ENCODE measurements around the gene PRKCD. TPM values are rescaled to one million over a fixed set of nuclear protein-coding genes. Genes with fewer than 3 reads are reported as not detected.

PRKCD gene
- total RNA-seq, 1 donor from 2014 or later = 10.6 TPM

DNA sequence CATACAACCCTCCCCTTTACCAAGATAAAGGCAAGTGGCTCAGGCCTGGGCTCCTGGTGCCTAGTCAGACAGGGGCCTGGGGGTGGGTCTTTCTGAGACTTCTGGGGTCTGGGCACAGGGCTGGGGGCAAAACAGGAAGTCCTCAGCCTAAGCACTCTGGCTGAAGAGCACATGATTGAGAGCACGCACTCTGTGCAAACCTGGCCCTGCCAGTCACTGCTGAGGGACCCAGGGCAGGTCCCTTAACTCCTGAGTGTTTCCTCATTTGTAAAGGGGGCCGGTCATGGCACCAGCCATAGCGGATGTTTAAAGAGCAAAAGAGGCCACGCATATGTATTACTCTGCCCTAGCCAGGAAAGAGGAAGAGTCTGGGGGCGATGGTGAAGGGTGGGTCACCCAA, 78.8 kb downstream of the PRKCD start:
- no peak for DNase-seq (ENCODE audit: low spot score)
- intact Hi-C loops (cut with DNase I) = no loop called here

DNA sequence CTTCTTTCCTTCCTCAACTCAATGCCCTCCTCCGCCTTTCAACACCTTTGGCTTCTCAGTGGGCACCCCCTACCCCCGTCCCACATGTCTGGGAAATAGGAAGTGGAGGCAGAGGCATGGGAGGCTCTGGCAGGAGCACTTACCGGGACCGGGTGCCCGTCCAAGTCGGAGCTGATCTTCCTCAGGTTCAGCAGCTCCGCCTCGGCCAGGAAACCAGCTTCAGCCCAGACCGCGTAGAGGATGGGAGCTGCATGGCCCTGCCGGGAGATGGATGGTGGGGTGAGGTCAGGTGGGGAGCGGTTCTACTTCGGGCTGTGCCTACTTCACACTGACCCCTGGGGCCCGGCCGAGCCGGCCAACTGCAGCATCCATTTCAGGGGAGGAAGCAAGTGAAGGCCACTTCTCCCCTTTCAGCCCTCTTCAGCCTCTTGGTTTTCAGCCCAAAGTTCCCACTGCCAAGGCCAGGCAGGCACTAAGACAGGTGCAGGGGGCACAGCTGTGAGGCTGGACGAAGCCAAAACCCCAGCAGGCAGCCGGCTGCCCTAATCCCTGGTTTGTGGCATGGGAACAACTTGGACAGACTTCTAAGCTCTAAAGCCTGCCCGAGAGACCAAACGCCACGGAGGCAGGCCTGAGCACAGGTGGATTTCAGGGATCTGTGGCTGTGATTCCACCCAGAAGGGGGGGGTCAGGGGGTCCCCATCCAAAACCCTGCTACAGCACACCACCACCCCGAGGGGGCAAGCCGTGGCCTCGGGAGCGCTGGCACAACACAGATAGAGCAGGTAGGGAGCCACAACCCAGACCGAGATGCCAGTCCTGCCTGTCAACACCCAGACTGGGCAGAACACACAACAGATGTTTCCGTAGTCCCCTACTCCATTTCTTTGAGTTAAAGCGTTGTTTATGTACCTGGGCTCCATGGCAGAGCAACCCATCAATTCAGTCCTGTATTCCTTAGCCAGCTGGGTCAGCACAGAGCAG, 80.3 kb downstream of the PRKCD start:
- intact Hi-C loops (cut with DNase I) = no loop called here
- DNase-seq (ENCODE audit: low spot score) = no peak

DNA sequence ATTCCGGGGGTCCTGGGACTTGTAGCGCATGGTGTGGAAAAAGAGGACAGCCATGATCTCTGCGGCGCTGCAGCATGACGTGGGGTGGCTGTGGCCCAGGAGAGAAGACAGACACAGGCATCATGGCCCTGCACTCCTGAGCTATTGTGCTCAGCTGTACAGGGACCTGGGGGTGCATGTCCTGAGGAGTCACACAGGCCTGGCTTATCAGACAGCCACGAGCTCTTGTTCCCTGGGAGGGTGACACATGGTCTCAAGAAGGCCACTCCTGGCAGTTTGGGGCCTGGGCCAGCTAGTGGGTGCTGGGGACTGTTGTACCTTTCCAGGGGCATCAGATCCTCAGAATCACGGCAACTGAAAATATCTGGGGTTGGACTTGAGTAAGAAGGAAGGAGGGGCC, 81.1 kb downstream of the PRKCD start:
- DNase-seq (ENCODE audit: low spot score) = no peak
- intact Hi-C loops (cut with DNase I) = no loop called here

Other genes starting within 250 kb of the PRKCD start
- 14.7 TPM for gene SFMBT1, start 115.1 kb upstream of the PRKCD start, total RNA-seq
- 8.6 TPM for gene RFT1, start 30.8 kb upstream of the PRKCD start, total RNA-seq
- 34.6 TPM for gene TKT, start 94.8 kb downstream of the PRKCD start, total RNA-seq
- 17.3 TPM for gene DCP1A, start 186.3 kb downstream of the PRKCD start, total RNA-seq

Data from cardiac septum (tissue), 1 donor.